K562 (cell line): ENCODE results near the gene ABCB6. TPM values are rescaled to one million over a fixed set of nuclear protein-coding genes. Genes with fewer than 3 reads are reported as not detected.

Experiments used
- ATF1 ChIP-seq, 2 experiments: fragments of 450-650 bp in 1 of 2; IDR thresholded peaks; 2 replicates each; pipeline ENCODE4 v1.6.1; 2016; ENCODE audit warnings: missing compliant biosample characterization in 1 of 2, missing genetic modification characterization in 1 of 2
- BMI1 ChIP-seq: fragments of 150-350 bp; IDR thresholded peaks from 2 replicates; pipeline ENCODE4 v1.6.1; 2014; ENCODE audit warnings: low read length
- BRF1 ChIP-seq: IDR thresholded peaks from 3 replicates; pipeline ENCODE4 v1.6.1; 2011; ENCODE audit warnings: borderline replicate concordance, mild to moderate bottlenecking; ENCODE audit not compliant: insufficient read length; ENCODE audit errors: extremely low read depth
- CBFA2T2 ChIP-seq: fragments of 450-650 bp; conservative IDR thresholded peaks from 2 replicates; pipeline ENCODE4 v1.6.1; 2017; ENCODE audit warnings: mild to moderate bottlenecking
- CHCHD3 ChIP-seq: fragments of 250-450 bp; sonication (Bioruptor Pico); IDR thresholded peaks from 2 replicates; pipeline ENCODE4 v2.1.2; 2022; ENCODE audit warnings: mild to moderate bottlenecking
- DMBX1 ChIP-seq: fragments of 250-450 bp; sonication (Bioruptor Pico); IDR thresholded peaks from 2 replicates; pipeline ENCODE4 v1.8.0; 2022; ENCODE audit warnings: inconsistent platforms, mild to moderate bottlenecking, moderate library complexity, borderline replicate concordance
- EP300 ChIP-seq: IDR thresholded peaks from 2 replicates; pipeline ENCODE4 v1.6.1; 2012; ENCODE audit warnings: low read length, improper control_type of control experiment
- HNRNPUL1 ChIP-seq: fragments of 200-400 bp; formaldehyde crosslinking; IDR thresholded peaks from 2 replicates; pipeline ENCODE4 v1.6.1; 2017; ENCODE audit warnings: low read length
- IRF2 ChIP-seq: sonication (generic); formaldehyde crosslinking; IDR thresholded peaks from 2 replicates; pipeline ENCODE4 v1.8.1; 2022; ENCODE audit warnings: mild to moderate bottlenecking, missing genetic modification reagents
- NR4A1 ChIP-seq, 2 experiments: fragments of 250-450 bp in 1 of 2; fragments of 450-650 bp in 1 of 2; sonication (Bioruptor Pico) in 1 of 2; IDR thresholded peaks; 2 replicates each; pipeline versions ENCODE4 v1.4.0 to v1.6.1; 2016 to 2020; ENCODE audit warnings: mild to moderate bottlenecking in 2 of 2, missing compliant biosample characterization in 1 of 2, missing genetic modification characterization in 1 of 2, moderate library complexity in 1 of 2
- PHF20 ChIP-seq: fragments of 450-650 bp; IDR thresholded peaks from 2 replicates; pipeline ENCODE4 v1.6.1; 2018; ENCODE audit not compliant: partially characterized antibody
- POLR3A ChIP-seq: IDR thresholded peaks from 2 replicates; pipeline ENCODE4 v1.6.1; 2011; ENCODE audit warnings: borderline replicate concordance, mild to moderate bottlenecking, moderate library complexity; ENCODE audit not compliant: insufficient read length, insufficient read depth; ENCODE audit errors: extremely low read depth
- RUNX1 ChIP-seq: sonication (generic); IDR thresholded peaks from 2 replicates; pipeline ENCODE4 v1.6.1; 2016; ENCODE audit warnings: antibody characterized with exemption, low read depth
- SIRT6 ChIP-seq: IDR thresholded peaks from one replicate; pipeline ENCODE4 v1.6.1; 2012; ENCODE audit warnings: low read depth, mild to moderate bottlenecking, control low read depth, inconsistent platforms, low read length, moderate library complexity
- SMARCA4 ChIP-seq: fragments of 450-650 bp; IDR thresholded peaks from 2 replicates; pipeline ENCODE4 v1.6.1; 2016
- SOX6 ChIP-seq: fragments of 450-650 bp; IDR thresholded peaks from 2 replicates; pipeline ENCODE4 v1.6.1; 2014; ENCODE audit warnings: mild to moderate bottlenecking
- TCF15 ChIP-seq: fragments of 250-450 bp; sonication (Bioruptor Pico); IDR thresholded peaks from 2 replicates; pipeline ENCODE4 v1.8.0; 2022; ENCODE audit warnings: moderate library complexity, mild to moderate bottlenecking, inconsistent platforms
- TEAD4 ChIP-seq, 2 experiments: sonication (generic) in 1 of 2; formaldehyde crosslinking in 1 of 2; IDR thresholded peaks; 2 replicates each; pipeline versions ENCODE4 v1.6.1 to v1.8.0; 2012 to 2022; ENCODE audit warnings: borderline replicate concordance in 1 of 2, inconsistent platforms in 1 of 2, low read length in 1 of 2, mild to moderate bottlenecking in 1 of 2, missing genetic modification reagents in 1 of 2
- ZBTB8A ChIP-seq: fragments of 450-650 bp; IDR thresholded peaks from 2 replicates; pipeline ENCODE4 v1.6.1; 2018; ENCODE audit warnings: mild to moderate bottlenecking, moderate library complexity; ENCODE audit not compliant: partially characterized antibody
- ZNF165 ChIP-seq: fragments of 250-450 bp; sonication (Bioruptor Pico); IDR thresholded peaks from 2 replicates; pipeline ENCODE4 v1.4.0; 2020; ENCODE audit warnings: borderline replicate concordance
- ZNF263 ChIP-seq: sonication (generic); formaldehyde crosslinking; IDR thresholded peaks from 2 replicates; pipeline ENCODE4 v1.8.0; 2022; ENCODE audit warnings: mild to moderate bottlenecking, missing genetic modification reagents, borderline replicate concordance
- ZNF695 ChIP-seq: fragments of 450-650 bp; formaldehyde crosslinking; IDR thresholded peaks from 2 replicates; pipeline ENCODE4 v1.4.0; 2020; ENCODE audit warnings: mild to moderate bottlenecking, moderate library complexity
- polyA plus RNA-seq, 8 experiments: library from polyadenylated mRNA; depleted of rRNA in 4 of 8; stranded (reverse) in 5 of 8; unstranded in 3 of 8; fragments of >200 nt; fragmentation: Nextera tagmentation in 2 of 8; fragmentation: Illumina TruSeq in 1 of 8; extraction: Ambion mirVana in 2 of 8; extraction: Trizol in 1 of 8; gene quantifications; 2 replicates each; pipeline versions ENCODE4 v1.2.1 to v1.2.3, GENCODE V29; 2011 to 2014; ENCODE audit warnings: inconsistent platforms in 1 of 8, missing spikeins in 1 of 8
- total RNA-seq, 7 experiments: library from RNA; depleted of rRNA in 6 of 7; stranded (reverse); fragments of >200 nt in 6 of 7; fragmentation: Illumina TruSeq in 2 of 7; extraction: Trizol in 2 of 7; gene quantifications; 2 replicates each; pipeline versions ENCODE4 v1.2.1 to v1.2.3, GENCODE V29; 2011 to 2021; ENCODE audit warnings: low replicate concordance in 1 of 7
- TF ChIP-seq, protein P1 (sequence below): fragments of 450-650 bp; formaldehyde crosslinking; IDR thresholded peaks from 2 replicates; pipeline ENCODE4 v1.4.0; 2022; ENCODE audit warnings: missing genetic modification characterization
- TF ChIP-seq, protein P2 (sequence below): sonication (generic); formaldehyde crosslinking; IDR thresholded peaks from 2 replicates; pipeline ENCODE4 v1.8.1; 2022; ENCODE audit warnings: missing genetic modification reagents
- TF ChIP-seq, protein P3 (sequence below): fragments of 250-450 bp; sonication (Bioruptor Pico); IDR thresholded peaks from 2 replicates; pipeline ENCODE4 v1.6.1; 2021; ENCODE audit warnings: mild to moderate bottlenecking

ABCB6 gene
- total and polyA plus RNA-seq, 9 of the 15 experiments (the other 6 are each of a cell fraction or from before 2014, with no cell fraction given) = 3.7 to 29.8 (median 16.8) TPM

DNA sequence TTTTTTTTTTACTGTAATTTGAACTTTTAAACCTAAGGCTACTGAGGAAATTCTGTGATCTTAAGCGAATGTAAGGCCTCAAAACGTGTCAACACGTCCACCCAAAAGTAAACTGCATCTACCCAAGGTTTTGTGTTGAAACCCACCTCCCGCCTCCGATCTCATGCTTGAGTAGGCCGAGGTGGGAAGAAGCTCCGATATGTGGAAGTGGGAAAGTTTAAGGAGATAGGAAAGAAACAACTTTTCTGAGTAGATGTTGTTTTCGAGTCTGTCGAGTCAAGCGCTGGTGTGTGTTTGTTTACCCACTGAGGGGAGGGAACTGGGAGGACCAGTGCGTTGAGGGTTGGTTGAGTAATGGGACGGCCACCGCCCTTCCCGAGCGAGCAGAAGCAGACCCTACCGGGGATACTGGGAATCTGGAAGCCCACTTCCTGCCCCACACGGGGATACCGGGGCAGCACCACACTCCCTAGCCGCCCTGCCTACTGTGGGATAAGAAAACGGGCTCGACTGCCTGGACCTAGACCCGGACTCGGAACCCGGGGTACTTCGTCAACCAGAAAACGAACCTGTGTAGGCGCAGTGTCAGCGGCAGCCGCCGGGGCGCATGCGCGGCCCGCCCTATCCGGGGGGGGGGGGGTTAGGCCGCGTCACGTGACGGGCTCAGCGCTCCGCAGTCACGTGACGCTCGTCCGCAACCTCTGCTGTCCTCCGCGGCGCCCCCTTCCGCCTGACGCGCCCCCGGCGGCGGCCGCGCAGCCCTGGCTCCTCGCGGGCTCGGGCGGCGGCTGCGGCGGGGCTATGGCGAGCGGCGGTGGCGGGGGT is 41.0 kb downstream of the ABCB6 start, which contains the start of gene RETREG2 (continued):
- no peak for TF ChIP-seq BRF1
- no peak for TF ChIP-seq NR4A1 (CRISPR knock-in tag; IDR thresholded peaks at IDR 0.05)
- no peak for TF ChIP-seq NR4A1 (tag; IDR thresholded peaks at IDR 0.05)
- no peak for TF ChIP-seq SIRT6
- TF ChIP-seq, protein P1, sequence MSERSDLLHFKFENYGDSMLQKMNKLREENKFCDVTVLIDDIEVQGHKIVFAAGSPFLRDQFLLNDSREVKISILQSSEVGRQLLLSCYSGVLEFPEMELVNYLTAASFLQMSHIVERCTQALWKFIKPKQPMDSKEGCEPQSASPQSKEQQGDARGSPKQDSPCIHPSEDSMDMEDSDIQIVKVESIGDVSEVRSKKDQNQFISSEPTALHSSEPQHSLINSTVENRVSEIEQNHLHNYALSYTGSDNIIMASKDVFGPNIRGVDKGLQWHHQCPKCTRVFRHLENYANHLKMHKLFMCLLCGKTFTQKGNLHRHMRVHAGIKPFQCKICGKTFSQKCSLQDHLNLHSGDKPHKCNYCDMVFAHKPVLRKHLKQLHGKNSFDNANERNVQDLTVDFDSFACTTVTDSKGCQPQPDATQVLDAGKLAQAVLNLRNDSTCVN (CRISPR knock-in tag) = 0 out of 2 replicates have a peak, but pooled peaks have one; percentile 69
- no peak for TF ChIP-seq POLR3A
- peak; percentile 94 for TF ChIP-seq CBFA2T2
- TF ChIP-seq, protein P2, sequence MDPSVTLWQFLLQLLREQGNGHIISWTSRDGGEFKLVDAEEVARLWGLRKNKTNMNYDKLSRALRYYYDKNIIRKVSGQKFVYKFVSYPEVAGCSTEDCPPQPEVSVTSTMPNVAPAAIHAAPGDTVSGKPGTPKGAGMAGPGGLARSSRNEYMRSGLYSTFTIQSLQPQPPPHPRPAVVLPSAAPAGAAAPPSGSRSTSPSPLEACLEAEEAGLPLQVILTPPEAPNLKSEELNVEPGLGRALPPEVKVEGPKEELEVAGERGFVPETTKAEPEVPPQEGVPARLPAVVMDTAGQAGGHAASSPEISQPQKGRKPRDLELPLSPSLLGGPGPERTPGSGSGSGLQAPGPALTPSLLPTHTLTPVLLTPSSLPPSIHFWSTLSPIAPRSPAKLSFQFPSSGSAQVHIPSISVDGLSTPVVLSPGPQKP (CRISPR knock-in tag) = no peak
- no peak for TF ChIP-seq IRF2 (CRISPR knock-in tag)
- TF ChIP-seq RUNX1 = no peak
- TF ChIP-seq ZNF165 (CRISPR knock-in tag) = no peak
- TF ChIP-seq TCF15 (CRISPR knock-in tag) = no peak
- TF ChIP-seq PHF20 = no peak
- peak; percentile 43; the same call in 1 of the 2 replicates for TF ChIP-seq SMARCA4
- no peak for TF ChIP-seq SOX6
- TF ChIP-seq DMBX1 (CRISPR knock-in tag) = no peak; the same call in 1 of the 2 replicates
- no peak for TF ChIP-seq HNRNPUL1
- no peak for TF ChIP-seq ATF1 (CRISPR knock-in tag; IDR thresholded peaks at IDR 0.05)
- TF ChIP-seq ATF1 (tag; IDR thresholded peaks at IDR 0.05) = peak; percentile 72
- TF ChIP-seq, protein P3, sequence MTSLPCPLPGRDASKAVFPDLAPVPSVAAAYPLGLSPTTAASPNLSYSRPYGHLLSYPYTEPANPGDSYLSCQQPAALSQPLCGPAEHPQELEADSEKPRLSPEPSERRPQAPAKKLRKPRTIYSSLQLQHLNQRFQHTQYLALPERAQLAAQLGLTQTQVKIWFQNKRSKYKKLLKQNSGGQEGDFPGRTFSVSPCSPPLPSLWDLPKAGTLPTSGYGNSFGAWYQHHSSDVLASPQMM = no peak
- TF ChIP-seq ZNF695 (CRISPR knock-in tag) = no peak
- no peak for TF ChIP-seq BMI1
- TF ChIP-seq TEAD4 (IDR thresholded peaks at IDR 0.05; ENCODE audit: low read length) = no peak
- no peak for TF ChIP-seq TEAD4 (CRISPR knock-in tag; IDR thresholded peaks at IDR 0.05; ENCODE audit: borderline replicate concordance)
- no peak for TF ChIP-seq ZBTB8A
- no peak for TF ChIP-seq CHCHD3 (CRISPR knock-in tag)
- TF ChIP-seq ZNF263 = 0 out of 2 replicates have a peak, but pooled peaks have one; percentile 53
- peak; percentile 6; the same call in 1 of the 2 replicates for TF ChIP-seq EP300
